ENCODE measurements around the gene KRT3. TPM values are rescaled to one million over a fixed set of nuclear protein-coding genes. Genes with fewer than 3 reads are reported as not detected.

KRT3 gene
- total RNA-seq, 1 donor from 2014 or later: under 0.01 TPM

- FAIRE-seq (no peak), DNase-seq (ENCODE audit: low read depth) (no peak)
- Histone ChIP-seq H3K4me3 (ENCODE audit: low read depth, low read length) (no peak overlapping the region), H3K36me3 (ENCODE audit: control insufficient read depth, insufficient read depth, low read length) (no peaks in the 10 kb centered on the region), H3K27me3 (ENCODE audit: control insufficient read depth, insufficient read depth, low read length) (peaks cover 9% of the 10 kb centered on the region)
- no peak for TF ChIP-seq CTCF (IDR thresholded peaks at IDR 0.05; ENCODE audit: insufficient read depth, low read length, severe bottlenecking)
Observed at GRCh38 chr12:52813203-52813819, 17.4 kb upstream of the KRT3 start.

DNA sequence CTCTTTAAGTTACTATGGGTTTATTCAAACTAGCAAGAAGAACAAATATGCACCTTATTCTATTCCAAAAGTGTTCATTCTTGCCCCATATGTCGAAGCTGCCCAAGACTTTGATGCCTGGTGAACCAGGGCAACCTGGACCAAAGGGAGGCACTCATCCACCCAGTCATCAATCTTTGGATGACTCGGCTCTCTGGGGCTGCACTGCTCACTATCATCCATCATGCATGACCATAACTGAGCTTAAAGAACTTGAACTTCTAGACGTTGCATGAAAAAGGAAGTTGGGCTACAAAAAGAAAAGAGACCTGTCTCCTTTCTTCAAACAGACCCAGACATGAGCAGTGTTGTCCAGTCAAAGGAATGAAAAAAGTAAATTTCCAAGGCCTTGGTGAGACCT is 16.8 kb upstream of the KRT3 start:
- Histone ChIP-seq H3K36me3 (ENCODE audit: control insufficient read depth, insufficient read depth, low read length) (no peaks in the 10 kb centered on the region), H3K27me3 (ENCODE audit: control insufficient read depth, insufficient read depth, low read length) (peaks cover 9% of the 10 kb centered on the region), H3K4me3 (ENCODE audit: low read depth, low read length) (no peak overlapping the region)
- FAIRE-seq: no peak
- no peak for DNase-seq (ENCODE audit: low read depth)
- no peak for TF ChIP-seq CTCF (IDR thresholded peaks at IDR 0.05; ENCODE audit: insufficient read depth, low read length, severe bottlenecking)

GRCh38 chr12:52812073-52812400 is 16.1 kb upstream of the KRT3 start:
- TF ChIP-seq CTCF (IDR thresholded peaks at IDR 0.05; ENCODE audit: insufficient read depth, low read length, severe bottlenecking): no peak
- peaks cover 7% of the 10 kb centered on the region for H3K27me3 ChIP-seq (ENCODE audit: control insufficient read depth, insufficient read depth, low read length)
- DNase-seq (ENCODE audit: low read depth) (no peak), FAIRE-seq (no peak)
- H3K36me3 ChIP-seq (ENCODE audit: control insufficient read depth, insufficient read depth, low read length): no peaks in the 10 kb centered on the region
- H3K4me3 ChIP-seq (ENCODE audit: low read depth, low read length): no peak overlapping the region

DNA sequence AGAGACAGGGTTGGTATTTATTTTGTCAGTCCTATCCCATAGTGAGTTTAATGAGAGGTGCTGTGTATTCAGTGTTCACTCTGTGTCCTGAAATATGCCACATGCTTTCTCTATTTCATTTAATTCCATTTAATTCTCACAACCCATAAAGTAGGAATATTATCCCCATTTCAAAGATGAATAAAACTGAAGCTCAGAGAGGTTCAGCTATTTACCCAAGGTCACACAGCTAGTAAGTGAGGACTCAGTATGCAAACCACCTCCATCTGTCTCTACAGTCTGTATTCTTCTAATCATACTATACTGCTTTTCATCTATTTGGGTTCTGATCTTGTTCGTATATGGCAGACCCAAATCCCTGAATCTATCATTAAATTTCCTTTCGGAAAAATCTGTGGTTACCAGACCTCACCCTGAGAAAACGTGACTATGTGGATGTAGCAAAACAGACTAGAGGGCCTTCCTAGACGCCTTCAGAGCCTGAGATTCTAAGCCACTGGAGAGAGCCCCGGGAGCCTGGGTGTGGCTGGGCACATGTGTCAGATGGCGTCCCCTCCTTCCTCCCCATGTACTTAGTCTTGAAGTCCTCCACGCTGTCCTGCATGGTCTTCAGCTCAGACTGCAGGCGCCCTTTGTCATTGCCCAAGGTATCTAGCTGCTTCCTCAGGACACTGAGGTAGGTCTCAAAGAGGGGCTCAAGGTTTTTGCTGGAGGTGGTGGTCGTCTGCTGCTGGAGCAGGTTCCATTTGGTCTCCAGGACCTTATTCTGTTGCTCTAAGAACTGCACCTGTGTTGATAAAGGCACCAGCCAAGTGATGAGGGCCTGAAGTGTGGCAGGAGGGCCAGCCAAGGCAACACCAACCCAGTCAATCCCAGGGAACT is 15.5 kb upstream of the KRT3 start:
- DNase-seq (ENCODE audit: low read depth): no peak
- no peak for FAIRE-seq
- TF ChIP-seq CTCF (IDR thresholded peaks at IDR 0.05; ENCODE audit: insufficient read depth, low read length, severe bottlenecking): no peak
- peaks cover 5% of the 10 kb centered on the region for H3K27me3 ChIP-seq (ENCODE audit: control insufficient read depth, insufficient read depth, low read length)
- no peaks in the 10 kb centered on the region for H3K36me3 ChIP-seq (ENCODE audit: control insufficient read depth, insufficient read depth, low read length)
- no peak overlapping the region for H3K4me3 ChIP-seq (ENCODE audit: low read depth, low read length)

DNA sequence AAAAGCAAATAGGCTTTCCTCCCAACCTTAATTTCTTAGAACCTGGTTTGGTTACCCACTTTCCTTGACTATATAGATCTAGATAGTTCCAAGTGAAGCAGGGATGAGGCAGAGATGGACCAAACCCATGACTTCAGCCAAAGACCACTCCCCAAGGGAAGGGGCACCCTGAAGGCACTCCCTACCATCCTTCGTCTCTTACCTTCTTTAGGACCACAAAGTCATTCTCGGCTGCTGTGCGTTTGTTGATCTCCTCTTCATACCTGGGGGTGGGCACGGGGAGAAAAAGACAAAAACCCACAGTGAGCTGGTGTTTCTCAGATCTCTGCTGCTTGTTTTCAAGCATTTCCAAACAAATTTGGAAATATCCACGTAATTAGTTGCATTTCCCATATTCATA is 14.6 kb upstream of the KRT3 start:
- TF ChIP-seq CTCF (IDR thresholded peaks at IDR 0.05; ENCODE audit: insufficient read depth, low read length, severe bottlenecking): no peak
- Histone ChIP-seq H3K4me3 (ENCODE audit: low read depth, low read length) (no peak overlapping the region), H3K27me3 (ENCODE audit: control insufficient read depth, insufficient read depth, low read length) (peaks cover 5% of the 10 kb centered on the region), H3K36me3 (ENCODE audit: control insufficient read depth, insufficient read depth, low read length) (no peaks in the 10 kb centered on the region)
- FAIRE-seq (no peak), DNase-seq (ENCODE audit: low read depth) (no peak)

Measured in bronchial epithelial cell (primary cell).